Motor neuron (in vitro differentiated cells): ENCODE measurements around the gene KDM6B. TPM values are rescaled to one million over a fixed set of nuclear protein-coding genes. Genes with fewer than 3 reads are reported as not detected.

Experiments used
- ATAC-seq, 8 experiments: fragments of 200-7000 bp; cut with Tn5 transposase; replicated peaks in 6 of 8; 2 replicates each; pipeline ENCODE4 v1.8.0; 2021; ENCODE audit warnings: mild to moderate bottlenecking in 8 of 8, moderate library complexity in 8 of 8
- H3K27ac ChIP-seq, 2 donors: fragments of 250-450 bp; sonication (Bioruptor Pico); 2 replicates each; pipeline ENCODE4 v1.9.0; 2021; ENCODE audit warnings: antibody characterized with exemption in 2 of 2, mild to moderate bottlenecking in 2 of 2, moderate library complexity in 1 of 2
- H3K4me1 ChIP-seq, 2 donors: fragments of 250-450 bp; sonication (Bioruptor Pico); replicated peaks in 1 of 2; 2 replicates each; pipeline ENCODE4 v1.6.1; 2021; ENCODE audit warnings: antibody characterized with exemption in 2 of 2, mild to moderate bottlenecking in 2 of 2, moderate library complexity in 1 of 2
- H3K4me3 ChIP-seq, 5 donors: fragments of 250-450 bp; sonication (Bioruptor Pico); 2 replicates each; pipeline ENCODE4 v1.9.0; 2021; ENCODE audit warnings: antibody characterized with exemption in 5 of 5, mild to moderate bottlenecking in 5 of 5, moderate library complexity in 4 of 5
- WGBS, 10 experiments: fragments of 450-650 bp; shearing (Covaris generic); methylation state at CpG; one replicate each; pipeline ENCODE4 v1.0.0; 2022; 5-methylcytosine and 5-hydroxymethylcytosine counted together
- in situ Hi-C, 9 experiments: fragments of 400-800 bp; cut with MboI; loops; one replicate each; pipeline ENCODE4 v1.15.0; 2021; ENCODE audit warnings: low sequenced_read_pairs in 9 of 9, low pct_unique_long_range_greater_than_20kb in 2 of 9; ENCODE audit not compliant: unreplicated experiment in 9 of 9
- total RNA-seq, 8 experiments: library from RNA; unstranded; fragments of 300-600 nt; gene quantifications; 2 replicates each; pipeline versions ENCODE4 v1.2.3 to v1.2.4, GENCODE V29; 2022

KDM6B gene
- total RNA-seq, 8 experiments from 2014 or later = 3.2 to 32.8 (median 12.5) TPM

DNA sequence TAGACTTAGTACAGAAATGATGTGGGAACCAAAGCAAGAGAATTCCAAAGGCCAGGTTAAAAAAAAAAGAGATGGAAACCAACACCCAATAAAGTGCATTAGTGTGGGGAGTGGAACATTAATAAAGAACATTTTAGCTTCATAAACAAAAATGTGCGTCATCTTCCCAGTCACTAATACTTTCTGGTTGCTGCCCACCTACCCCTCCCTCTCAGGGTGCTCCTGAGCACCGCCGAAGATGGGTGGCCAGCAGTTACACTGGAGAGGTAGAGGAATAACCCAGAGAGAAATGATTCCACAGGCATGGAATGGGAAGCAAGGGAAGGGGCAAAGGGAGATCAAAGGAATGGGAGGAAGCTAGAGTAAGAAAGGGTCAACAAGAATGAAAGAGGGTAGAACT lies 48.6 kb downstream of the KDM6B start:
- H3K4me1 ChIP-seq = peaks cover 5 to 33% of the 10 kb centered on the region in 2 donors
- H3K27ac ChIP-seq = no peak overlapping the region
- WGBS, 10 experiments = 43 to 100% (median 84%) methylated on average over 1 to 2 of the region's 3 CpGs; no CpG with 5 or more reads in 1 of the 10 experiments
- in situ Hi-C loops = no loop called here
- ATAC-seq = no peak
- H3K4me3 ChIP-seq = no peak overlapping the region

Other genes starting within 250 kb of the KDM6B start
- gene SOX15, start 244.1 kb upstream of the KDM6B start, total RNA-seq = 1 to 10 TPM; 1.4 to 3.9 (median 2.2) TPM
- 10 to 100 TPM; 33.0 to 53.4 (median 46.1) TPM for gene FXR2, start 219.3 kb upstream of the KDM6B start, total RNA-seq
- gene SAT2, start 206.4 kb upstream of the KDM6B start, total RNA-seq = 100 to 1,000 TPM in 2 of 8 experiments, 10 to 100 TPM in 6; 66.9 to 115 (median 84.4) TPM
- 10 to 100 TPM in 1 of 8 experiments, 1 to 10 TPM in 4, under 1 TPM in 2, not detected in 1; 0.54 to 26.2 (median 1.7) TPM for gene SHBG, start 204.1 kb upstream of the KDM6B start, total RNA-seq
- gene ATP1B2, start 183.3 kb upstream of the KDM6B start, total RNA-seq = 10 to 100 TPM in 3 of 8 experiments, 1 to 10 TPM in 4, under 1 TPM in 1; 0.31 to 43.9 (median 8.4) TPM
- gene TP53, start 146.7 kb upstream of the KDM6B start, total RNA-seq = 100 to 1,000 TPM in 2 of 8 experiments, 10 to 100 TPM in 6; 11.6 to 136 (median 25.7) TPM
- 10 to 100 TPM in 7 of 8 experiments, 1 to 10 TPM in 1; 6.9 to 20.1 (median 13.2) TPM for gene WRAP53, start 145.7 kb upstream of the KDM6B start, total RNA-seq
- gene EFNB3, start 129.0 kb upstream of the KDM6B start, total RNA-seq = 100 to 1,000 TPM in 1 of 8 experiments, 10 to 100 TPM in 4, 1 to 10 TPM in 3; 1.2 to 490 (median 20.6) TPM
- 1 to 10 TPM in 2 of 8 experiments, under 1 TPM in 6; 0.25 to 4.4 (median 0.65) TPM for gene DNAH2, start 116.5 kb upstream of the KDM6B start, total RNA-seq
- gene TMEM88, start 20.8 kb downstream of the KDM6B start, total RNA-seq = 10 to 100 TPM in 1 of 8 experiments, 1 to 10 TPM in 6, under 1 TPM in 1; 0.51 to 18.5 (median 4.1) TPM
- gene NAA38, start 23.3 kb downstream of the KDM6B start, total RNA-seq = 100 to 1,000 TPM; 105 to 221 (median 145) TPM
- gene CYB5D1, start 23.8 kb downstream of the KDM6B start, total RNA-seq = 10 to 100 TPM; 12.2 to 28.0 (median 16.9) TPM
- 100 to 1,000 TPM in 2 of 8 experiments, 10 to 100 TPM in 6; 56.2 to 294 (median 78.2) TPM for gene CHD3, start 54.6 kb downstream of the KDM6B start, total RNA-seq
- gene RNF227, start 82.1 kb downstream of the KDM6B start, total RNA-seq = 1 to 10 TPM; 2.6 to 5.2 (median 4.2) TPM
- 10 to 100 TPM in 1 of 8 experiments, 1 to 10 TPM in 5, under 1 TPM in 2; 0.25 to 17.2 (median 1.9) TPM for gene KCNAB3, start 95.6 kb downstream of the KDM6B start, total RNA-seq
- 10 to 100 TPM; 60.1 to 94.1 (median 71.4) TPM for gene TRAPPC1, start 97.7 kb downstream of the KDM6B start, total RNA-seq
- gene CNTROB, start 98.0 kb downstream of the KDM6B start, total RNA-seq = 10 to 100 TPM; 19.3 to 40.7 (median 31.7) TPM
- gene GUCY2D, start 168.4 kb downstream of the KDM6B start, total RNA-seq = under 1 TPM in 1 of 8 experiments, not detected in 7; 1.00 TPM
- gene ALOX15B, start 204.8 kb downstream of the KDM6B start, total RNA-seq = under 1 TPM in 4 of 8 experiments, not detected in 4; 0.04 to 0.15 (median 0.14) TPM